Neuronal stem cell (in vitro differentiated cells): Measurements from ENCODE around the gene FOXP4.

Source experiments
- DNase-seq: peaks from one replicate; pipeline ENCODE4 v3.0.0-alpha.2; 2013; ENCODE audit warnings: low spot score
- H2AFZ ChIP-seq: one replicate; pipeline ENCODE4 v1.6.1; 2013; ENCODE audit warnings: mild to moderate bottlenecking, low read length, inconsistent platforms
- H2AK5ac ChIP-seq: 2 replicates; pipeline ENCODE4 v1.6.1; 2013; ENCODE audit warnings: low read depth, mild to moderate bottlenecking, inconsistent platforms, low read length, moderate library complexity, mixed read lengths
- H2BK120ac ChIP-seq: 2 replicates; pipeline ENCODE4 v1.6.1; 2013; ENCODE audit warnings: low read depth, mild to moderate bottlenecking, inconsistent platforms, low read length, moderate library complexity, mixed read lengths
- H2BK12ac ChIP-seq: one replicate; pipeline ENCODE4 v1.6.1; 2013; ENCODE audit warnings: low read length, inconsistent platforms
- H2BK15ac ChIP-seq: 2 replicates; pipeline ENCODE4 v1.6.1; 2013; ENCODE audit warnings: mild to moderate bottlenecking, low read length, inconsistent platforms, mixed read lengths
- H2BK5ac ChIP-seq: one replicate; pipeline ENCODE4 v1.6.1; 2013; ENCODE audit warnings: inconsistent platforms, mild to moderate bottlenecking, low read length, moderate library complexity
- H3K14ac ChIP-seq: one replicate; pipeline ENCODE4 v1.6.1; 2013; ENCODE audit warnings: low read length, inconsistent platforms
- H3K18ac ChIP-seq: 2 replicates; pipeline ENCODE4 v1.6.1; 2013; ENCODE audit warnings: low read length, inconsistent platforms
- H3K23ac ChIP-seq: 2 replicates; pipeline ENCODE4 v1.6.1; 2013; ENCODE audit warnings: low read depth, mild to moderate bottlenecking, mixed read lengths, low read length, inconsistent platforms; ENCODE audit not compliant: poor library complexity
- H3K27ac ChIP-seq: replicated peaks from 3 replicates; pipeline ENCODE4 v1.5.1; 2013; ENCODE audit warnings: low read length, inconsistent platforms
- H3K27me3 ChIP-seq, 3 experiments: 2 replicates each; pipeline ENCODE4 v1.6.1; 2013; ENCODE audit warnings: low read length in 3 of 3, mild to moderate bottlenecking in 2 of 3, inconsistent platforms in 1 of 3, low read depth in 1 of 3, mixed read lengths in 1 of 3, moderate library complexity in 1 of 3; ENCODE audit not compliant: control insufficient read depth in 3 of 3, insufficient read depth in 3 of 3
- H3K36me3 ChIP-seq, 2 donors: replicated peaks in 1 of 2; 2 replicates each; pipeline ENCODE4 v1.6.1; 2013; ENCODE audit warnings: low read length in 2 of 2; ENCODE audit not compliant: control insufficient read depth in 2 of 2, insufficient read depth in 2 of 2
- H3K4ac ChIP-seq: 2 replicates; pipeline ENCODE4 v1.6.1; 2013; ENCODE audit warnings: inconsistent platforms, mild to moderate bottlenecking, low read length, moderate library complexity
- H3K4me1 ChIP-seq, 2 donors: 1 replicate in 1 of 2; 2 replicates in 1 of 2; pipeline ENCODE4 v1.6.1; 2013; ENCODE audit warnings: low read length in 2 of 2, low read depth in 1 of 2; ENCODE audit not compliant: control insufficient read depth in 2 of 2, insufficient read depth in 1 of 2
- H3K4me2 ChIP-seq: one replicate; pipeline ENCODE4 v1.6.1; 2013; ENCODE audit warnings: mild to moderate bottlenecking, low read length, inconsistent platforms; ENCODE audit not compliant: insufficient read depth, poor library complexity, severe bottlenecking
- H3K4me3 ChIP-seq, 2 donors: 2 replicates each; pipeline ENCODE4 v1.5.1; 2013; ENCODE audit warnings: low read length in 2 of 2, mild to moderate bottlenecking in 2 of 2, inconsistent platforms in 1 of 2, moderate library complexity in 1 of 2
- H3K79me1 ChIP-seq: one replicate; pipeline ENCODE4 v1.6.1; 2013; ENCODE audit warnings: low read depth, mild to moderate bottlenecking, inconsistent platforms, low read length, moderate library complexity
- H3K9ac ChIP-seq: one replicate; pipeline ENCODE4 v1.6.1; 2013; ENCODE audit warnings: mild to moderate bottlenecking, low read depth, low read length, inconsistent platforms; ENCODE audit not compliant: poor library complexity
- H3K9me3 ChIP-seq, 2 donors: replicated peaks in 1 of 2; 2 replicates each; pipeline versions ENCODE3 to v1.6.1; 2013; ENCODE audit warnings: low read length in 2 of 2, mild to moderate bottlenecking in 2 of 2, inconsistent platforms in 1 of 2, low read depth in 1 of 2, mixed read lengths in 1 of 2, moderate library complexity in 1 of 2; ENCODE audit not compliant: control insufficient read depth in 2 of 2, insufficient read depth in 1 of 2
- H4K8ac ChIP-seq: one replicate; pipeline ENCODE4 v1.6.1; 2013; ENCODE audit warnings: low read depth, mild to moderate bottlenecking, inconsistent platforms, low read length, moderate library complexity
- H4K91ac ChIP-seq: one replicate; pipeline ENCODE4 v1.6.1; 2013; ENCODE audit warnings: low read length, low read depth, mild to moderate bottlenecking, inconsistent platforms; ENCODE audit not compliant: poor library complexity
- WGBS, 2 donors: extraction: QIAGEN DNeasy Blood & Tissue Kit; methylation state at CpG; one replicate each; pipeline ENCODE4 v1.1.7; 2013; ENCODE audit warnings: missing lambda C conversion rate in 2 of 2, mixed read lengths in 1 of 2; ENCODE audit not compliant: insufficient read length in 2 of 2, insufficient replicate concordance in 1 of 2; ENCODE audit errors: extremely low coverage in 2 of 2; 5-methylcytosine and 5-hydroxymethylcytosine counted together

Gene FOXP4

GRCh38 chr6:41638935-41639808 is 93.0 kb downstream of the FOXP4 start:
- peak overlapping the region; percentile 92 for H3K23ac ChIP-seq
- peak overlapping the region; percentile 76 to 96 for H3K4me3 ChIP-seq
- peaks cover 6 to 32% (median 12%) of the 10 kb centered on the region in 3 experiments for H3K27me3 ChIP-seq
- H3K18ac ChIP-seq, result peak overlapping the region; percentile 98
- peak overlapping the region; percentile 46 for H3K4ac ChIP-seq
- no peak overlapping the region for H2BK120ac ChIP-seq
- no peaks in the 10 kb centered on the region for H3K9me3 ChIP-seq
- H2BK15ac ChIP-seq, result peak overlapping the region; percentile 86
- peak overlapping the region; percentile 91 for H2AK5ac ChIP-seq
- H2BK12ac ChIP-seq, result no peak overlapping the region
- peaks cover 30 to 37% of the 10 kb centered on the region in 2 donors for H3K4me1 ChIP-seq
- H4K8ac ChIP-seq, result no peak overlapping the region
- H3K14ac ChIP-seq, result no peak overlapping the region
- WGBS, 2 donors, result no CpG with 5 or more reads among the region's 40 CpGs
- H3K79me1 ChIP-seq, result peaks cover 7% of the 10 kb centered on the region
- peak overlapping the region; percentile 94 for H3K9ac ChIP-seq
- no peak overlapping the region for H4K91ac ChIP-seq
- H3K36me3 ChIP-seq, result peaks cover 1 to 35% of the 10 kb centered on the region in 2 donors
- H3K4me2 ChIP-seq, result peak overlapping the region; percentile 77
- peak; percentile 46 for DNase-seq
- no peak overlapping the region for H3K27ac ChIP-seq
- peak overlapping the region; percentile 92 for H2BK5ac ChIP-seq
- peak overlapping the region; percentile 95 for H2AFZ ChIP-seq

GRCh38 chr6:41639809-41640371 is 93.7 kb downstream of the FOXP4 start:
- H4K91ac ChIP-seq, result no peak overlapping the region
- peak overlapping the region; percentile 4 for H3K14ac ChIP-seq
- H3K79me1 ChIP-seq, result peaks cover 6% of the 10 kb centered on the region
- H2AFZ ChIP-seq, result no peak overlapping the region
- peak overlapping the region; percentile 76 to 96 for H3K4me3 ChIP-seq
- peak overlapping the region; percentile 52 for H2BK15ac ChIP-seq
- H4K8ac ChIP-seq, result no peak overlapping the region
- H3K4me2 ChIP-seq, result peak overlapping the region; percentile 77
- H3K36me3 ChIP-seq, result peaks cover 1 to 35% of the 10 kb centered on the region in 2 donors
- WGBS, 2 donors, result no CpG with 5 or more reads among the region's 8 CpGs
- peaks cover 35 to 37% of the 10 kb centered on the region in 2 donors for H3K4me1 ChIP-seq
- H2BK5ac ChIP-seq, result peak overlapping the region; percentile 92
- H3K23ac ChIP-seq, result no peak overlapping the region
- H3K18ac ChIP-seq, result peak overlapping the region; percentile 93
- peak overlapping the region; percentile 46 for H3K4ac ChIP-seq
- peak overlapping the region; percentile 91 for H2AK5ac ChIP-seq
- peak overlapping the region; percentile 22 for H3K9ac ChIP-seq
- H2BK12ac ChIP-seq, result no peak overlapping the region
- no peak overlapping the region for H2BK120ac ChIP-seq
- no peaks in the 10 kb centered on the region for H3K9me3 ChIP-seq
- H3K27ac ChIP-seq, result no peak overlapping the region
- no peak for DNase-seq
- peaks cover 0 to 32% (median 12%) of the 10 kb centered on the region in 3 experiments for H3K27me3 ChIP-seq

- Histone ChIP-seq H3K14ac (no peak overlapping the region), H3K18ac (peak overlapping the region; percentile 93), H2AFZ (no peak overlapping the region), H3K23ac (peak overlapping the region; percentile 23), H3K4me3 (no peak overlapping the region), H2BK15ac (peak overlapping the region; percentile 52), H4K8ac (no peak overlapping the region), H3K27me3 (peaks cover 0 to 26% (median 12%) of the 10 kb centered on the region in 3 experiments), H3K4ac (no peak overlapping the region), H3K9me3 (no peaks in the 10 kb centered on the region), H4K91ac (no peak overlapping the region), H2BK12ac (no peak overlapping the region), H2BK120ac (no peak overlapping the region), H3K27ac (no peak overlapping the region), H2BK5ac (peak overlapping the region; percentile 92), H3K4me2 (no peak overlapping the region), H3K4me1 (peaks cover 33 to 40% of the 10 kb centered on the region in 2 donors), H3K79me1 (peaks cover 6% of the 10 kb centered on the region), H3K9ac (peak overlapping the region; percentile 83), H2AK5ac (peak overlapping the region; percentile 91), H3K36me3 (peaks cover 1 to 38% of the 10 kb centered on the region in 2 donors)
- WGBS, 2 donors, result no CpG with 5 or more reads among the region's 7 CpGs
- DNase-seq, result no peak
Measured at GRCh38 chr6:41640426-41640825, 94.2 kb downstream of the FOXP4 start.

GRCh38 chr6:41641352-41641925 is 95.3 kb downstream of the FOXP4 start:
- Histone ChIP-seq H2BK15ac (no peak overlapping the region), H3K4me1 (peaks cover 32 to 46% of the 10 kb centered on the region in 2 donors), H3K4me3 (no peak overlapping the region)

More at GRCh38 chr6:41641352-41641925, 95.3 kb downstream of the FOXP4 start:
- Histone ChIP-seq H3K9ac (no peak overlapping the region), H3K79me1 (peaks cover 6% of the 10 kb centered on the region), H2AFZ (no peak overlapping the region), H4K8ac (no peak overlapping the region), H3K9me3 (no peaks in the 10 kb centered on the region), H3K27ac (no peak overlapping the region), H3K27me3 (peaks cover 0 to 19% (median 12%) of the 10 kb centered on the region in 3 experiments), H2AK5ac (no peak overlapping the region), H2BK5ac (no peak overlapping the region), H4K91ac (no peak overlapping the region), H3K36me3 (peaks cover 9 to 48% of the 10 kb centered on the region in 2 donors), H3K14ac (no peak overlapping the region), H2BK12ac (no peak overlapping the region), H2BK120ac (no peak overlapping the region), H3K4ac (no peak overlapping the region), H3K18ac (no peak overlapping the region), H3K23ac (no peak overlapping the region), H3K4me2 (no peak overlapping the region)
- DNase-seq, result no peak
- no CpG with 5 or more reads among the region's 9 CpGs for WGBS, 2 donors
